ENCODE results near the gene MGRN1.

The MGRN1 gene

GRCh38 chr16:4614571-4615383, 9.8 kb upstream of the MGRN1 start, which contains the start of gene UBALD1:
TSS of gene UBALD1 (minus strand) at chr16:4614888. CDS start at chr16:4614797, 91 bp downstream.
- TF ChIP-seq REST (IDR thresholded peaks at IDR 0.05; ENCODE audit: low read depth), result no peak
- TF ChIP-seq TCF12 (IDR thresholded peaks at IDR 0.05; ENCODE audit: low read depth), result peak; percentile 75
- peak; percentile 45; the same call in 1 of the 2 replicates for TF ChIP-seq NFIC (IDR thresholded peaks at IDR 0.05)
- peak; percentile 36; the same call in 1 of the 2 replicates for TF ChIP-seq EP300 (IDR thresholded peaks at IDR 0.05; ENCODE audit: borderline replicate concordance)
- 0 out of 2 replicates have a peak, but pooled peaks have one; percentile 13 for TF ChIP-seq USF1 (IDR thresholded peaks at IDR 0.05)
- TF ChIP-seq TEAD4 (IDR thresholded peaks at IDR 0.05), result peak; percentile 51; the same call in 1 of the 2 replicates
- TF ChIP-seq MAX (IDR thresholded peaks at IDR 0.05), result peak; percentile 87
- peak; percentile 82 for TF ChIP-seq TAF1 (IDR thresholded peaks at IDR 0.05; ENCODE audit: low read depth)
- 0 out of 2 replicates have a peak, but pooled peaks have one; percentile 37 for TF ChIP-seq FOXM1 (IDR thresholded peaks at IDR 0.05; ENCODE audit: borderline replicate concordance, low read depth)
- peak; percentile 63; the same call in 1 of the 2 replicates for TF ChIP-seq EGR1 (IDR thresholded peaks at IDR 0.05)
- no peak for TF ChIP-seq CEBPB (IDR thresholded peaks at IDR 0.05)
- 0 out of 2 replicates have a peak, but pooled peaks have one; percentile 25 for TF ChIP-seq ZBTB7A (IDR thresholded peaks at IDR 0.05; ENCODE audit: low read depth)
- no peak for TF ChIP-seq RAD21 (IDR thresholded peaks at IDR 0.05; ENCODE audit: low read depth)
- peak; percentile 90 for TF ChIP-seq YY1 (IDR thresholded peaks at IDR 0.05; ENCODE audit: low read depth)
- peak; percentile 56 for TF ChIP-seq CREB1 (IDR thresholded peaks at IDR 0.05; ENCODE audit: low read depth)

- TF ChIP-seq EP300 (IDR thresholded peaks at IDR 0.05; ENCODE audit: borderline replicate concordance) (no peak), YY1 (IDR thresholded peaks at IDR 0.05; ENCODE audit: low read depth) (no peak), NFIC (IDR thresholded peaks at IDR 0.05) (no peak), USF1 (IDR thresholded peaks at IDR 0.05) (no peak), CREB1 (IDR thresholded peaks at IDR 0.05; ENCODE audit: low read depth) (no peak), RAD21 (IDR thresholded peaks at IDR 0.05; ENCODE audit: low read depth) (no peak), REST (IDR thresholded peaks at IDR 0.05; ENCODE audit: low read depth) (no peak), TAF1 (IDR thresholded peaks at IDR 0.05; ENCODE audit: low read depth) (no peak), FOXM1 (IDR thresholded peaks at IDR 0.05; ENCODE audit: borderline replicate concordance, low read depth) (no peak), TCF12 (IDR thresholded peaks at IDR 0.05; ENCODE audit: low read depth) (no peak), ZBTB7A (IDR thresholded peaks at IDR 0.05; ENCODE audit: low read depth) (no peak), TEAD4 (IDR thresholded peaks at IDR 0.05) (no peak), CEBPB (IDR thresholded peaks at IDR 0.05) (no peak), MAX (IDR thresholded peaks at IDR 0.05) (no peak), EGR1 (IDR thresholded peaks at IDR 0.05) (no peak)
Measured at GRCh38 chr16:4615384-4616046, 9.1 kb upstream of the MGRN1 start.

GRCh38 chr16:4616047-4616811, 8.4 kb upstream of the MGRN1 start:
- TF ChIP-seq ZBTB7A (IDR thresholded peaks at IDR 0.05; ENCODE audit: low read depth), result 0 out of 2 replicates have a peak, but pooled peaks have one; percentile 64
- TF ChIP-seq EP300 (IDR thresholded peaks at IDR 0.05; ENCODE audit: borderline replicate concordance), result no peak
- no peak for TF ChIP-seq REST (IDR thresholded peaks at IDR 0.05; ENCODE audit: low read depth)
- no peak for TF ChIP-seq CEBPB (IDR thresholded peaks at IDR 0.05)
- TF ChIP-seq FOXM1 (IDR thresholded peaks at IDR 0.05; ENCODE audit: borderline replicate concordance, low read depth), result peak; percentile 27; the same call in 1 of the 2 replicates
- TF ChIP-seq NFIC (IDR thresholded peaks at IDR 0.05), result no peak
- TF ChIP-seq MAX (IDR thresholded peaks at IDR 0.05), result peak; percentile 90
- peak; percentile 71; the same call in 1 of the 2 replicates for TF ChIP-seq EGR1 (IDR thresholded peaks at IDR 0.05)
- peak; percentile 92 for TF ChIP-seq CREB1 (IDR thresholded peaks at IDR 0.05; ENCODE audit: low read depth)
- TF ChIP-seq TCF12 (IDR thresholded peaks at IDR 0.05; ENCODE audit: low read depth), result peak; percentile 70; the same call in 1 of the 2 replicates
- no peak; the same call in 1 of the 2 replicates for TF ChIP-seq RAD21 (IDR thresholded peaks at IDR 0.05; ENCODE audit: low read depth)
- peak; percentile 73; the same call in 1 of the 2 replicates for TF ChIP-seq TAF1 (IDR thresholded peaks at IDR 0.05; ENCODE audit: low read depth)
- TF ChIP-seq TEAD4 (IDR thresholded peaks at IDR 0.05), result peak; percentile 16; the same call in 1 of the 2 replicates
- no peak; the same call in 1 of the 2 replicates for TF ChIP-seq YY1 (IDR thresholded peaks at IDR 0.05; ENCODE audit: low read depth)
- no peak for TF ChIP-seq USF1 (IDR thresholded peaks at IDR 0.05)

All from Ishikawa (cell line).